IPS-18c (cell line): Measurements from ENCODE around the gene MYL4.

ENCODE experiments used
- H3K4me3 ChIP-seq: 2 replicates; pipeline ENCODE4 v1.7.0; 2013; ENCODE audit warnings: low read depth, mild to moderate bottlenecking, low read length, moderate library complexity; ENCODE audit not compliant: insufficient read depth
- H3K9me3 ChIP-seq: one replicate; pipeline ENCODE4 v1.6.1; 2013; ENCODE audit warnings: mild to moderate bottlenecking, low read length, moderate library complexity; ENCODE audit not compliant: control insufficient read depth, insufficient read depth

The MYL4 gene

GRCh38 chr17:47229535-47230443 lies 20.6 kb downstream of the MYL4 start:
- Histone ChIP-seq H3K4me3 (no peak overlapping the region), H3K9me3 (no peaks in the 10 kb centered on the region)

GRCh38 chr17:47230864-47231263 lies 21.7 kb downstream of the MYL4 start:
- Histone ChIP-seq H3K9me3 (no peaks in the 10 kb centered on the region), H3K4me3 (no peak overlapping the region)

- no peaks in the 10 kb centered on the region for H3K9me3 ChIP-seq
- no peak overlapping the region for H3K4me3 ChIP-seq
These were observed 22.2 kb downstream of the MYL4 start for GRCh38 chr17:47231334-47231733.

GRCh38 chr17:47231866-47232265 lies 22.7 kb downstream of the MYL4 start:
- H3K4me3 ChIP-seq: no peak overlapping the region
- no peaks in the 10 kb centered on the region for H3K9me3 ChIP-seq

- Histone ChIP-seq H3K9me3 (no peaks in the 10 kb centered on the region), H3K4me3 (no peak overlapping the region)
These were observed 23.3 kb downstream of the MYL4 start for GRCh38 chr17:47232465-47232864.

GRCh38 chr17:47235506-47235905 lies 26.4 kb downstream of the MYL4 start:
- H3K4me3 ChIP-seq: no peak overlapping the region

GRCh38 chr17:47235923-47236322 lies 26.8 kb downstream of the MYL4 start:
- no peaks in the 10 kb centered on the region for H3K9me3 ChIP-seq
- H3K4me3 ChIP-seq: no peak overlapping the region

More at GRCh38 chr17:47235506-47235905, 26.4 kb downstream of the MYL4 start:
- H3K9me3 ChIP-seq: no peaks in the 10 kb centered on the region

- H3K9me3 ChIP-seq: no peaks in the 10 kb centered on the region
- H3K4me3 ChIP-seq: no peak overlapping the region
These were observed 28.7 kb downstream of the MYL4 start for GRCh38 chr17:47237841-47238240.

- no peak overlapping the region for H3K4me3 ChIP-seq
These were observed 29.3 kb downstream of the MYL4 start for GRCh38 chr17:47238321-47239010.

GRCh38 chr17:47239619-47239966 lies 30.4 kb downstream of the MYL4 start:
- Histone ChIP-seq H3K9me3 (no peaks in the 10 kb centered on the region), H3K4me3 (no peak overlapping the region)

More at GRCh38 chr17:47238321-47239010, 29.3 kb downstream of the MYL4 start:
- no peaks in the 10 kb centered on the region for H3K9me3 ChIP-seq

- Histone ChIP-seq H3K9me3 (no peaks in the 10 kb centered on the region), H3K4me3 (no peak overlapping the region)
These were observed 31.0 kb downstream of the MYL4 start for GRCh38 chr17:47239967-47240651.

- H3K4me3 ChIP-seq: no peak overlapping the region
- no peaks in the 10 kb centered on the region for H3K9me3 ChIP-seq
These were observed 31.7 kb downstream of the MYL4 start for GRCh38 chr17:47240806-47241205.

GRCh38 chr17:47242648-47243047 lies 33.5 kb downstream of the MYL4 start:
- H3K9me3 ChIP-seq: no peaks in the 10 kb centered on the region
- no peak overlapping the region for H3K4me3 ChIP-seq

- Histone ChIP-seq H3K4me3 (no peak overlapping the region), H3K9me3 (no peaks in the 10 kb centered on the region)
These were observed 34.8 kb downstream of the MYL4 start for GRCh38 chr17:47243737-47244598.

GRCh38 chr17:47244697-47245096 lies 35.5 kb downstream of the MYL4 start:
- no peak overlapping the region for H3K4me3 ChIP-seq
- no peaks in the 10 kb centered on the region for H3K9me3 ChIP-seq

GRCh38 chr17:47246120-47246519 lies 37.0 kb downstream of the MYL4 start:
- no peaks in the 10 kb centered on the region for H3K9me3 ChIP-seq
- H3K4me3 ChIP-seq: no peak overlapping the region

- H3K4me3 ChIP-seq: no peak overlapping the region
- no peaks in the 10 kb centered on the region for H3K9me3 ChIP-seq
These were observed 41.7 kb downstream of the MYL4 start for GRCh38 chr17:47250855-47251254.
